ENCODE data around the gene SMIM8.
"Not testable (repeated sequence)": the region's sequence is repeated elsewhere in the genome, so short reads cannot be mapped to it uniquely, and the experiment has no call there.

The SMIM8 gene

GRCh38 chr6:87312860-87313259, 9.5 kb upstream of the SMIM8 start:
- FAIRE-seq (no peak), DNase-seq (ENCODE audit: insufficient read length, low spot score) (no peak)
- TF ChIP-seq POLR2A (IDR thresholded peaks at IDR 0.05; ENCODE audit: low read depth, low read length) = no peak

GRCh38 chr6:87315071-87315470, 7.3 kb upstream of the SMIM8 start:
- TF ChIP-seq POLR2A (IDR thresholded peaks at IDR 0.05; ENCODE audit: low read depth, low read length) = no peak
- FAIRE-seq = no peak
- no peak for DNase-seq (ENCODE audit: insufficient read length, low spot score)

DNA sequence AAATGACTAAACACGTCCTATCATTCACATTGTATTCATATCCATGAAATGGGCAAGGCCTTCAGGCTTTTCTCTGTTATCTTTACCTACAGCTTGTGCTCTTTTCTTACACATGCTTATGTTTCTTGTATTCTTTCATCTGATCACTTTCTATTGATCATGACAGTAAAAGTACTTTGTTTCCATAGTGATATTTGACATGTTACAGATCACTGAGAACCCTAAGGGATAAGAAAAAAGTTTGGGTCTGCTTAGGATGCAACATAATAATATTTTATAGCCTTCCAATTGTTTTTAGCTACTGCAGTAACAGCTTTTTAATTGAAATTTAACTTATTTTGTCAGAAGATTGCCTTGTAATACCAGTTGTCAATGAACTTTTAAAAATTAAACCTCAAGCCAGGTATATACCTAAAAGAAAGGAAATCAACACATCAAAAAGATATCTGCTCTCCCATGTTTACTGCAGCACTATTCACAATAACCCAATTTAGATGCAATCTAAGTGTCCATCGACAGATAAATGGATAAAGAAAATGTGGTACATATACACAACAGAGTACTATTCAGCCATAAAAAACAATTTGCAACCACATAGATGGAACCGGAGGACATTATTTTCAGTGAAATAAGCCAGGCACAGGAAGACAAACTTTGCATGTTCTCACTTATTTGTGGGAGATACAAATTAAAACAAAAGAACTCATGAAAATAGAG, 3.0 kb upstream of the SMIM8 start:
- no peak for TF ChIP-seq POLR2A (IDR thresholded peaks at IDR 0.05; ENCODE audit: low read depth, low read length)
- FAIRE-seq (no peak), DNase-seq (ENCODE audit: insufficient read length, low spot score) (no peak)

DNA sequence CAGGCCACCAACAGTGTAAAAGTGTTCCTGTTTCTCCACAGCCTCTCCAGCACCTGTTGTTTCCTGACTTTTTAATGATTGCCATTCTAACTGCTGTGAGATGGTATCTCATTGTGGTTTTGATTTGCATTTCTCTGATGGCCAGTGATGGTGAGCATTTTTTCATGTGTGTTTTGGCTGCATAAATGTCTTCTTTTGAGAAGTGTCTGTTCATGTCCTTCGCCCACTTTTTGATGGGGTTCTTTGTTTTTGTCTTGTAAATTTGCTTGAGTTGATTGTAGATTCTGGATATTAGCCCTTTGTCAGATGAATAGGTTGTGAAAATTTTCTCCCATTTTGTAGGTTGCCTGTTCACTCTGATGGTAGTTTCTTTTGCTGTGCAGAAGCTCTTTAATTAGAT, 1.5 kb downstream of the SMIM8 start:
- not testable (repeated sequence) for FAIRE-seq; DNase-seq (ENCODE audit: insufficient read length, low spot score)

- FAIRE-seq (no peak), DNase-seq (ENCODE audit: insufficient read length, low spot score) (no peak)
- TF ChIP-seq POLR2A (IDR thresholded peaks at IDR 0.05; ENCODE audit: low read depth, low read length) = no peak
Observed at GRCh38 chr6:87330961-87331360, 8.6 kb downstream of the SMIM8 start.

DNA sequence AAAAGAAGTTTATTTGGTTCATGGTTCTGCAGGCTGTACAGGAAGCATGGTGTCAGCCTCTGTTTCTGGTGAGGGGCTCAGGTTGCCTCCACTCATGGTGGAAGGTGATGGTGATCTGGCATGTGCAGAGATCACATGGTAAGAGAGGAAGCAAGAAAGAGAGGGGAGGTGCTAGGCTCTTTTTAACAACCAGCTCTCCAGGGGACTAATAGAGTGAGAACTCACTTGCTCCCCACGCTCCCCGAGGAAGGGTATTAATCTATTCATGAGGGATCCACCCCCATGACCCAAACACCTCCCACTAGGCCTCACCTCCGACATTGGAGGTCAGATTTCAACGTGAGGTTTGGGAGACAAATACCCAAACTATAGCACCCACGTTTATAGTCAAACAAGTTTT, 10.6 kb downstream of the SMIM8 start:
- FAIRE-seq (no peak), DNase-seq (ENCODE audit: insufficient read length, low spot score) (no peak)
- no peak for TF ChIP-seq POLR2A (IDR thresholded peaks at IDR 0.05; ENCODE audit: low read depth, low read length)

DNA sequence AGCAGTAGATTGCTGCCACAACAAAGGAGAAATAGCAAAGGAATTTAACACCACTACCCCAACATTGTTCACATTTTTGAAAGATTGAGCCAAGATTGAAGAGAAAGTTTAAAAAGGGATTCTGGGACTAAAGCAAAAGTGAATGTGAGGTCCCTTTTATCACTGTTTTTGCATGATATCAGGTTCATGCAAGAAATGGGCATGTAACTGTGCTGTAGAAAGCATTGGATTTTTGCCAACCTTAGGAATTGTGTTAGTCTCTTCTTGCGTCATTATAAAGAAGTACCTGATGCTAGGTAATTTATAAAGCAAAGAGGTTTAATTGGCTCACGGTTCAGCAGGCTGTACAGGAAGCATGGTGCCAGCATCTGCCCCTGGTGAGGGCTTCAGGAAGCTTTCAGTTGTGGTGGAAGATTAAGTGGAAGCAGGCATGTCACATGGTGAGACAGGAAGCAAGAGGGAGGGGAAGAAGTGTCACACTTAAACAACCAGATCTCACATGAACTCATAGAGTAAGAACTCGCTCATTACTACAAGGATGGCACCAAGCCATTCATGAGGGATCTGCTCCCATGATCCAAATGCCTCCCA, 11.3 kb downstream of the SMIM8 start:
- DNase-seq (ENCODE audit: insufficient read length, low spot score) = no peak
- FAIRE-seq = peak; percentile 41
- TF ChIP-seq POLR2A (IDR thresholded peaks at IDR 0.05; ENCODE audit: low read depth, low read length) = no peak

DNA sequence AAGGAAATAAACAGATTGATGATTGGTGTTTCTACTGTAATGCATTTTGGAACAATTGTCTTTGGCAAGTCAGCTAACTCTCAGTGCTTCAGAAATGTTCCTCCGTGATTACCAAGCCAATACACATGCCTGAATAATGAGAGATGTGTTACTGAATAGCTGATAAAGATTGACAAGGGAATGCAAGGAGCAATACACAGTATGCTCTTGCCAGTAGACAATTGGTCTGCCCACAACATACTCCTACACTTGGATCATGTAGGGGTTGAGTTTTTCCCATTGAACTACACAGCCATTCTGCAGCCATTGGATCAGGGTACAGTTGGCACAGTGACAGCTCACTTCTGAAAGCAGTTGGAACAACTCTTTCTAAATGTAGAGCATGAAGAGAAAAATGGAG, 12.3 kb downstream of the SMIM8 start:
- TF ChIP-seq POLR2A (IDR thresholded peaks at IDR 0.05; ENCODE audit: low read depth, low read length) = no peak
- FAIRE-seq = peak; percentile 41
- DNase-seq (ENCODE audit: insufficient read length, low spot score) = no peak

DNA sequence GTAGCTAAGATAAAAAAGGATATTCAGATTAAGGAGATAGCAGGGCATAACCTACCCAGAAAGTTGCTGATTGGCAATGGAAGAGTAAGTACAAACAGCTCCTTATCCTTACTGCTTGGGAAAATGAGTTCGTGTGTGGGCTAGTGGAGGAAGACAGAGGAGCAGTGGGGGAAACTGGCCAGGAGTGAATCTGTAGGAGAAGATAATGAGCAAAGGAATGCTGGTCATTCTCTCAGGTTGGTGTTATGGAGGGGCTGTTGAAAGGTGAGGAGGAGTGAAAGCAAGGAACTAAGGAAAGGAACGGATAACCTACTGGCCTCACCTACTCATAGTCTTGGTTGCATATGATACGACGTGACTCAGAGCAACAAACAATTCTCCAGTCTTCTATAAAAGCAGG, 14.0 kb downstream of the SMIM8 start:
- no peak for FAIRE-seq
- TF ChIP-seq POLR2A (IDR thresholded peaks at IDR 0.05; ENCODE audit: low read depth, low read length) = no peak
- DNase-seq (ENCODE audit: insufficient read length, low spot score) = no peak

GRCh38 chr6:87340230-87340629, 17.8 kb downstream of the SMIM8 start:
- no peak for FAIRE-seq
- TF ChIP-seq POLR2A (IDR thresholded peaks at IDR 0.05; ENCODE audit: low read depth, low read length) = no peak

DNA sequence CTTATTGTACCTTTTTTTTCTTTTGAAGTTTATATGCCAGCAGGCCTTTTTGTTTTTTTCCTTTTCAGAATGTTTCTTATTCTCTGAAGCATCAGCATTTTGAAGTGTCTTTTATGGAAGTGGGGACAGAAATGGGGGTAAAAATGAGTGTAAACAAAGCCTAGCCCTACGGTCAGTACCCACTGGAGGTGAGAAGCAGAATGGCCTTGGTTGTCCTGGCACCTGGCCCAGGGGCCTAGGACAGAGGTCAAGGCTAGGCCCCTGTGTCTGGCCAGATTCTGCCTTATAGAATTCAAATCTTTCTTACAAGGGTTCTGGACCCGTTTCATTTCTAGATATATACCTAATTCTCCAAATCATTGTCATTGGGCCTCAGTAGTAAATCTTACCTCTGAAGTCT, 18.8 kb downstream of the SMIM8 start:
- FAIRE-seq = no peak
- DNase-seq (ENCODE audit: insufficient read length, low spot score) = no peak
- TF ChIP-seq POLR2A (IDR thresholded peaks at IDR 0.05; ENCODE audit: low read depth, low read length) = no peak

More at GRCh38 chr6:87340230-87340629, 17.8 kb downstream of the SMIM8 start:
- DNase-seq (ENCODE audit: insufficient read length, low spot score) = no peak

DNA sequence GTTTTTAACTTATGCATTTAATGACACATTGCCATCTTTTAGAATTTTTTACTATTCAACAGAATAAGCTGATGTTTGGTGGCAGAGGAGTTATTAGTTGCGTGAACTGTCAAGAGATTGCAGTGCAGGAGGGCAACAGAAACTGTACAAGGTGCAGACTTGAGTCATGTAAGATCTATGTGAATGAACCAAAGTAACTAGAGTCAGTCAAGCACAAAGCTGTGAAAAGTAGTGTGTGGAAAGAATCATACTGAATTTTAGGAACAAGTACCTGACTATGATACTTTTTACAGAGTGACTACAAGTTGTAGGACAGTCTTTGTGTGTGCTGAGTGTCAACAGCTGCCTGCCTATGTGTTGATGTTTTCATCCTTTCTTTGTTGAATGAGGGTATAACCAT, 19.5 kb downstream of the SMIM8 start:
- DNase-seq (ENCODE audit: insufficient read length, low spot score) = no peak
- no peak for TF ChIP-seq POLR2A (IDR thresholded peaks at IDR 0.05; ENCODE audit: low read depth, low read length)
- FAIRE-seq = no peak

- FAIRE-seq = no peak
- TF ChIP-seq POLR2A (IDR thresholded peaks at IDR 0.05; ENCODE audit: low read depth, low read length) = no peak
- DNase-seq (ENCODE audit: insufficient read length, low spot score) = no peak
Observed at GRCh38 chr6:87342829-87343228, 20.4 kb downstream of the SMIM8 start.

DNA sequence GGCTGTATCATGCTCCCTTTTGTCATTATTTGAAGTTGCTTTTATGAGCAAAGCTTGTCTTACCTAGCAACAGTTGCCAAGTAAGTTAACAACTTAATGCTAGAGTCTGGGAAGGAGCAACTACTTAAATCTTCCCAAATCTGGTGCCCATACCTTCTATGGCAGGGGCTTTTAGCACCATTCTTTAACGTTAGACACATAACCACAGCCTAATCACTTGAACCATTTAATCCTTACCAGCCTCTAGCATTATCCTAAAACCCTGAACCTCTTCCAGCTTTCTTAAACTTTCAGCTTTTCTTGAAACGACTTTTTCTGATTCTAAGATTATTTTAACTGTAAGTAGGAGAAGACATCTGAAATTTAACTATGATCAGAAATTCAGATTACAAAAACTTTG, 22.3 kb downstream of the SMIM8 start, which contains the start of gene C6orf163:
Gene C6orf163, plus strand, starts transcription at position 83 of the 400 bp plus-strand sequence. Its CDS starts 287 bp downstream, at position 370.
- DNase-seq (ENCODE audit: insufficient read length, low spot score) = no peak
- no peak for FAIRE-seq
- TF ChIP-seq POLR2A (IDR thresholded peaks at IDR 0.05; ENCODE audit: low read depth, low read length) = no peak

DNA sequence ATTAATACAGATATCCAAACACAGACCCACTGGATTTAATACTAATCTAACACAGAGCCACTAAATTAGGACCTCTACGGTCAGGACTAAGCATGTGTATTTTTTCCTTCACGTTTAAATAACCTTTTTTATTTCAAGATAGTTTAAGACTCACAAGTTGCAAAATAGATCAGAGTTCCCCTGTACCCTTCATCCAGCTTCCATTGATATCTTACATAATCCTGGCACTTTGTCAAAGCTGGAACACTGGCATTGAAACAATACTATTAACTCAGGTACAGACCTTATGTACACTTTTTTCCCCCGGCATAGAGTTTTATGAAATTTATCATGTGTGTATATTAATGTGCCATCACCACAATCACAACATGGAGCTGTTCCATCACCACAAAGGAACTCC, 24.3 kb downstream of the SMIM8 start:
- FAIRE-seq (no peak), DNase-seq (ENCODE audit: insufficient read length, low spot score) (no peak)
- TF ChIP-seq POLR2A (IDR thresholded peaks at IDR 0.05; ENCODE audit: low read depth, low read length) = no peak
